NCI-H128 (cell line): ENCODE results near the gene TGM1.
"Not testable (repeated sequence)": the region's sequence is repeated elsewhere in the genome, so short reads cannot be mapped to it uniquely, and the experiment has no call there.

ENCODE experiments used
- DNase-seq: peaks from one replicate; lab custom pipeline; 2025; ENCODE audit not compliant: unreplicated experiment; lab: John Stamatoyannopoulos, UW

The TGM1 gene

GRCh38 chr14:24255438-24255837, 7.5 kb downstream of the TGM1 start:
- DNase-seq, result no peak

- no peak for DNase-seq
Measured at GRCh38 chr14:24254630-24255392, 8.2 kb downstream of the TGM1 start.

GRCh38 chr14:24253936-24254335, 9.0 kb downstream of the TGM1 start:
- no peak for DNase-seq

- no peak for DNase-seq
Measured at GRCh38 chr14:24252289-24253124, 10.5 kb downstream of the TGM1 start.

- DNase-seq, result no peak
Measured at GRCh38 chr14:24251880-24252288, 11.1 kb downstream of the TGM1 start.

- DNase-seq, result no peak
Measured at GRCh38 chr14:24250354-24250753, 12.6 kb downstream of the TGM1 start.

GRCh38 chr14:24249230-24250021, 13.6 kb downstream of the TGM1 start:
- DNase-seq, result no peak

- no peak for DNase-seq
Measured at GRCh38 chr14:24247422-24247821, 15.6 kb downstream of the TGM1 start.

GRCh38 chr14:24246765-24247212, 16.2 kb downstream of the TGM1 start:
- DNase-seq, result no peak

GRCh38 chr14:24245350-24245749, 17.6 kb downstream of the TGM1 start:
- not testable (repeated sequence) for DNase-seq

GRCh38 chr14:24243336-24243836, 19.6 kb downstream of the TGM1 start:
- DNase-seq, result no peak

- DNase-seq, result peak; percentile 92
Measured at GRCh38 chr14:24241829-24242443, 21.0 kb downstream of the TGM1 start.

- DNase-seq, result no peak
Measured at GRCh38 chr14:24240110-24240918, 22.7 kb downstream of the TGM1 start.

- no peak for DNase-seq
Measured at GRCh38 chr14:24238527-24239037, 24.4 kb downstream of the TGM1 start.

- DNase-seq, result no peak
Measured at GRCh38 chr14:24238123-24238522, 24.9 kb downstream of the TGM1 start.

- no peak for DNase-seq
Measured at GRCh38 chr14:24237463-24237955, 25.5 kb downstream of the TGM1 start.

GRCh38 chr14:24236689-24237462, 26.1 kb downstream of the TGM1 start:
- DNase-seq, result no peak

GRCh38 chr14:24235804-24236688, 26.9 kb downstream of the TGM1 start:
- no peak for DNase-seq
